HEK293 (cell line): ENCODE measurements around the gene RAB40C.
A peak's percentile ranks its signal among the peaks of the same experiment; 100 is the strongest.

Experiments
- CTCF ChIA-PET: fragments of 350-600 bp; formaldehyde crosslinking; extraction: SDS; loops from one replicate; lab custom pipeline; 2021; ENCODE audit warnings: antibody characterized with exemption; lab: Yijun Ruan, JAX
- POLR2A ChIA-PET: fragments of 300-600 bp; formaldehyde crosslinking; extraction: SDS; loops from one replicate; lab custom pipeline; 2020; ENCODE audit warnings: antibody characterized with exemption, inconsistent platforms; lab: Yijun Ruan, JAX
- H3K27ac ChIP-seq: fragments of 200-500 bp; sonication (Bioruptor generic); 2 replicates; pipeline ENCODE4 v1.5.1; 2014; ENCODE audit warnings: low read depth, low read length, control low read depth, inconsistent platforms; ENCODE audit errors: extremely low read depth
- H3K36me3 ChIP-seq, 2 experiments: fragments of 200-500 bp in 1 of 2; sonication (Bioruptor generic) in 1 of 2; 1 replicate in 1 of 2; 2 replicates in 1 of 2; pipeline ENCODE4 v1.5.1; 2014 to 2017; ENCODE audit warnings: inconsistent platforms in 2 of 2, low read length in 2 of 2; ENCODE audit not compliant: control insufficient read depth in 2 of 2, insufficient read depth in 1 of 2
- H3K4me1 ChIP-seq: fragments of 200-500 bp; sonication (Bioruptor generic); 2 replicates; pipeline ENCODE4 v1.5.1; 2014; ENCODE audit warnings: mild to moderate bottlenecking, low read length, inconsistent platforms; ENCODE audit not compliant: control insufficient read depth, insufficient read depth
- H3K4me3 ChIP-seq: 2 replicates; pipeline ENCODE4 v1.5.1; 2011; ENCODE audit warnings: low read depth, mild to moderate bottlenecking, control low read depth, low read length, moderate library complexity
- H3K9me3 ChIP-seq: fragments of 200-500 bp; sonication (Bioruptor generic); 2 replicates; pipeline ENCODE4 v1.5.1; 2014; ENCODE audit warnings: low read depth, low read length, inconsistent platforms; ENCODE audit not compliant: control insufficient read depth, insufficient read depth
- AEBP2 ChIP-seq: fragments of 450-650 bp; formaldehyde crosslinking; IDR thresholded peaks from 2 replicates; pipeline ENCODE4 v1.5.1; 2016; ENCODE audit warnings: missing biosample characterization, missing genetic modification characterization, borderline replicate concordance
- ATF2 ChIP-seq: fragments of 450-650 bp; formaldehyde crosslinking; IDR thresholded peaks from 2 replicates; pipeline ENCODE4 v1.5.1; 2016; ENCODE audit warnings: missing biosample characterization, missing genetic modification characterization, low read depth
- BCL6B ChIP-seq: fragments of 450-650 bp; formaldehyde crosslinking; IDR thresholded peaks from 2 replicates; pipeline ENCODE4 v1.5.1; 2017; ENCODE audit warnings: missing biosample characterization, missing genetic modification characterization
- FEZF1 ChIP-seq: fragments of 450-650 bp; formaldehyde crosslinking; IDR thresholded peaks from 2 replicates; pipeline ENCODE4 v1.5.1; 2016; ENCODE audit warnings: missing biosample characterization, missing genetic modification characterization
- GLIS1 ChIP-seq: fragments of 450-650 bp; formaldehyde crosslinking; IDR thresholded peaks from 2 replicates; pipeline ENCODE4 v1.5.1; 2016; ENCODE audit warnings: missing biosample characterization, missing genetic modification characterization
- GLIS2 ChIP-seq: fragments of 450-650 bp; formaldehyde crosslinking; IDR thresholded peaks from 2 replicates; pipeline ENCODE4 v1.5.1; 2016; ENCODE audit warnings: missing biosample characterization, missing genetic modification characterization
- HIC1 ChIP-seq: fragments of 450-650 bp; formaldehyde crosslinking; IDR thresholded peaks from 2 replicates; pipeline ENCODE4 v1.5.1; 2016; ENCODE audit warnings: missing biosample characterization, missing genetic modification characterization
- HOXC10 ChIP-seq: sonication (generic); formaldehyde crosslinking; IDR thresholded peaks from 2 replicates; pipeline ENCODE4 v1.8.1; 2023; ENCODE audit warnings: mild to moderate bottlenecking, missing genetic modification reagents
- IKZF3 ChIP-seq: fragments of 450-650 bp; IDR thresholded peaks from 2 replicates; pipeline ENCODE4 v1.5.0; 2018; ENCODE audit warnings: missing biosample characterization, mild to moderate bottlenecking, missing genetic modification characterization, moderate library complexity
- INSM2 ChIP-seq: fragments of 450-650 bp; formaldehyde crosslinking; IDR thresholded peaks from 2 replicates; pipeline ENCODE4 v1.5.1; 2016; ENCODE audit warnings: missing biosample characterization, missing genetic modification characterization
- MEIS1 ChIP-seq: sonication (generic); formaldehyde crosslinking; IDR thresholded peaks from 2 replicates; pipeline ENCODE4 v1.8.1; 2022; ENCODE audit warnings: missing genetic modification reagents, mild to moderate bottlenecking, borderline replicate concordance
- SP2 ChIP-seq: fragments of 450-650 bp; formaldehyde crosslinking; IDR thresholded peaks from 2 replicates; pipeline ENCODE4 v1.5.1; 2016; ENCODE audit warnings: missing biosample characterization, missing genetic modification characterization
- ZBTB17 ChIP-seq: fragments of 450-650 bp; formaldehyde crosslinking; IDR thresholded peaks from 2 replicates; pipeline ENCODE4 v1.5.1; 2016; ENCODE audit warnings: missing biosample characterization, missing genetic modification characterization
- ZBTB21 ChIP-seq: fragments of 450-650 bp; formaldehyde crosslinking; IDR thresholded peaks from 2 replicates; pipeline ENCODE4 v1.5.1; 2017; ENCODE audit warnings: missing biosample characterization, missing genetic modification characterization
- ZBTB44 ChIP-seq: fragments of 450-650 bp; IDR thresholded peaks from 2 replicates; pipeline ENCODE4 v1.5.1; 2018; ENCODE audit warnings: missing biosample characterization, mild to moderate bottlenecking, missing genetic modification characterization
- ZFP37 ChIP-seq: fragments of 450-650 bp; formaldehyde crosslinking; IDR thresholded peaks from 2 replicates; pipeline ENCODE4 v1.5.1; 2016; ENCODE audit warnings: missing biosample characterization, missing genetic modification characterization
- ZIC2 ChIP-seq: fragments of 450-650 bp; formaldehyde crosslinking; IDR thresholded peaks from 2 replicates; pipeline ENCODE4 v1.5.1; 2016; ENCODE audit warnings: missing biosample characterization, missing genetic modification characterization
- ZNF10 ChIP-seq: fragments of 450-650 bp; formaldehyde crosslinking; IDR thresholded peaks from 2 replicates; pipeline ENCODE4 v1.5.1; 2017; ENCODE audit warnings: missing biosample characterization, missing genetic modification characterization
- ZNF157 ChIP-seq: fragments of 450-650 bp; formaldehyde crosslinking; IDR thresholded peaks from 2 replicates; pipeline ENCODE4 v1.5.1; 2016; ENCODE audit warnings: missing biosample characterization, missing genetic modification characterization
- ZNF214 ChIP-seq: fragments of 450-650 bp; formaldehyde crosslinking; IDR thresholded peaks from 2 replicates; pipeline ENCODE4 v1.5.1; 2017; ENCODE audit warnings: missing biosample characterization, mild to moderate bottlenecking, missing genetic modification characterization, borderline replicate concordance
- ZNF335 ChIP-seq: fragments of 450-650 bp; formaldehyde crosslinking; conservative IDR thresholded peaks from 2 replicates; pipeline ENCODE4 v1.5.1; 2016; ENCODE audit warnings: missing biosample characterization, missing genetic modification characterization
- ZNF423 ChIP-seq: fragments of 450-650 bp; formaldehyde crosslinking; IDR thresholded peaks from 2 replicates; pipeline ENCODE4 v1.5.1; 2016; ENCODE audit warnings: missing biosample characterization, missing genetic modification characterization
- ZNF544 ChIP-seq: fragments of 450-650 bp; formaldehyde crosslinking; IDR thresholded peaks from 2 replicates; pipeline ENCODE4 v1.5.0; 2017; ENCODE audit warnings: missing biosample characterization, missing genetic modification characterization
- ZNF585B ChIP-seq: fragments of 450-650 bp; formaldehyde crosslinking; IDR thresholded peaks from 2 replicates; pipeline ENCODE4 v1.5.1; 2016; ENCODE audit warnings: missing biosample characterization, missing genetic modification characterization
- ZNF596 ChIP-seq: fragments of 450-650 bp; IDR thresholded peaks from 2 replicates; pipeline ENCODE4 v1.5.0; 2018; ENCODE audit warnings: missing biosample characterization, mild to moderate bottlenecking, missing genetic modification characterization, moderate library complexity
- ZNF623 ChIP-seq: fragments of 450-650 bp; formaldehyde crosslinking; IDR thresholded peaks from 2 replicates; pipeline ENCODE4 v1.5.1; 2016; ENCODE audit warnings: missing biosample characterization, missing genetic modification characterization
- ZNF701 ChIP-seq: fragments of 450-650 bp; formaldehyde crosslinking; IDR thresholded peaks from 2 replicates; pipeline ENCODE4 v1.5.1; 2016; ENCODE audit warnings: missing biosample characterization, missing genetic modification characterization
- ZNF776 ChIP-seq: fragments of 450-650 bp; formaldehyde crosslinking; IDR thresholded peaks from 2 replicates; pipeline ENCODE4 v1.5.0; 2017; ENCODE audit warnings: missing biosample characterization, missing genetic modification characterization, borderline replicate concordance
- ZSCAN30 ChIP-seq: fragments of 450-650 bp; IDR thresholded peaks from 2 replicates; pipeline ENCODE4 v1.5.1; 2018; ENCODE audit warnings: missing biosample characterization, mild to moderate bottlenecking, missing genetic modification characterization, moderate library complexity

RAB40C gene

GRCh38 chr16:580141-580945 is 9.5 kb upstream of the RAB40C start:
- Histone ChIP-seq H3K4me1 (no peaks in the 10 kb centered on the region), H3K9me3 (no peaks in the 10 kb centered on the region), H3K27ac (no peak overlapping the region), H3K36me3 (peaks cover 0 to 35% of the 10 kb centered on the region in 2 experiments; a peak in 1 of 3 replicates), H3K4me3 (no peak overlapping the region)
- ChIA-PET POLR2A (no interaction called here), CTCF (interaction anchor here (0.5 to 1.1 kb wide), 3 partner anchors 13 to 545 kb away, joined by 3 to 6 read pairs (median 3); partner anchors contain the start of gene NHLRC4)
- TF ChIP-seq ZNF214 (tag by site-specific recombination) = no peak
- 0 out of 2 replicates have a peak, but pooled peaks have one; percentile 13 for TF ChIP-seq HIC1 (tag by site-specific recombination)
- no peak for TF ChIP-seq ZNF423 (tag by site-specific recombination)
- no peak for TF ChIP-seq ZFP37 (tag by site-specific recombination)
- no peak for TF ChIP-seq ZNF623
- no peak for TF ChIP-seq ATF2 (tag by site-specific recombination)
- TF ChIP-seq SP2 (tag by site-specific recombination) = peak; percentile 29; the same call in 1 of the 2 replicates
- no peak for TF ChIP-seq ZBTB21 (tag by site-specific recombination)
- peak; percentile 93 for TF ChIP-seq GLIS1 (tag by site-specific recombination)
- no peak for TF ChIP-seq MEIS1 (CRISPR knock-in tag)
- TF ChIP-seq ZBTB17 = no peak
- TF ChIP-seq ZNF544 (tag by site-specific recombination) = no peak
- TF ChIP-seq FEZF1 (tag by site-specific recombination) = no peak
- TF ChIP-seq ZNF10 (tag by site-specific recombination) = 0 out of 2 replicates have a peak, but pooled peaks have one; percentile 31
- TF ChIP-seq ZNF596 = no peak
- peak; percentile 46; the same call in 1 of the 2 replicates for TF ChIP-seq GLIS2
- no peak for TF ChIP-seq BCL6B
- TF ChIP-seq ZIC2 (tag by site-specific recombination) = 0 out of 2 replicates have a peak, but pooled peaks have one; percentile 41
- no peak for TF ChIP-seq ZNF701
- TF ChIP-seq ZNF335 (tag by site-specific recombination) = no peak
- TF ChIP-seq IKZF3 = no peak
- no peak for TF ChIP-seq ZNF157 (tag by site-specific recombination)
- no peak for TF ChIP-seq ZBTB44
- TF ChIP-seq INSM2 (tag by site-specific recombination) = no peak
- no peak for TF ChIP-seq HOXC10
- TF ChIP-seq ZSCAN30 (tag by site-specific recombination) = no peak
- TF ChIP-seq ZNF585B = no peak
- no peak for TF ChIP-seq AEBP2 (tag by site-specific recombination)
- TF ChIP-seq ZNF776 (tag by site-specific recombination) = no peak
